Stimulated activated CD8-positive, alpha-beta memory T cell treated with anti-CD3 and anti-CD28 coated beads, Interleukin-4, amount 100 ng/mL, for 24 hours (primary cell): ENCODE results near the gene CTSW.
A peak's percentile ranks its signal among the peaks of the same experiment; 100 is the strongest.
"Not testable (repeated sequence)": the region's sequence is repeated elsewhere in the genome, so short reads cannot be mapped to it uniquely, and the experiment has no call there.

Source experiments
- DNase-seq: peaks from one replicate; pipeline ENCODE4 v3.0.0-alpha.2; 2020; ENCODE audit warnings: low read depth

The CTSW gene

GRCh38 chr11:65879617-65880016 lies at the start of gene CTSW:
CTSW (plus strand) TSS chr11:65879837; CDS start chr11:65879855, 18 bp downstream.
- peak; percentile 45 for DNase-seq

- DNase-seq = not testable (repeated sequence)
These were observed 47.4 kb upstream of the CTSW start for GRCh38 chr11:65832231-65832630.

- peak; percentile 91 for DNase-seq
These were observed 46.2 kb upstream of the CTSW start, which contains the start of gene SNX32 for GRCh38 chr11:65833297-65834030. SNX32 (plus strand) TSS chr11:65833963; CDS start chr11:65834066, 103 bp downstream.

- DNase-seq = no peak
These were observed 45.4 kb upstream of the CTSW start for GRCh38 chr11:65834202-65834601.

GRCh38 chr11:65842144-65842543 lies 37.5 kb upstream of the CTSW start:
- no peak for DNase-seq

GRCh38 chr11:65843811-65844210 lies 35.8 kb upstream of the CTSW start:
- no peak for DNase-seq

GRCh38 chr11:65844231-65844872 lies 35.3 kb upstream of the CTSW start:
- no peak for DNase-seq

GRCh38 chr11:65847746-65848145 lies 31.9 kb upstream of the CTSW start:
- no peak for DNase-seq

GRCh38 chr11:65848693-65849092 lies 30.9 kb upstream of the CTSW start:
- DNase-seq = not testable (repeated sequence)

GRCh38 chr11:65849366-65849765 lies 30.3 kb upstream of the CTSW start:
- DNase-seq = no peak

GRCh38 chr11:65849771-65850216 lies 29.8 kb upstream of the CTSW start:
- DNase-seq = no peak

- DNase-seq = no peak
These were observed 29.2 kb upstream of the CTSW start for GRCh38 chr11:65850217-65851082.

GRCh38 chr11:65851083-65851579 lies 28.5 kb upstream of the CTSW start:
- DNase-seq = no peak

- no peak for DNase-seq
These were observed 27.7 kb upstream of the CTSW start for GRCh38 chr11:65851811-65852507.

- no peak for DNase-seq
These were observed 27.0 kb upstream of the CTSW start for GRCh38 chr11:65852508-65853245.

- no peak for DNase-seq
These were observed 26.2 kb upstream of the CTSW start for GRCh38 chr11:65853246-65853979.

- DNase-seq = no peak
These were observed 25.5 kb upstream of the CTSW start for GRCh38 chr11:65854161-65854592.

GRCh38 chr11:65854852-65855837 lies 24.5 kb upstream of the CTSW start:
- DNase-seq = no peak

- DNase-seq = no peak
These were observed 23.7 kb upstream of the CTSW start for GRCh38 chr11:65855927-65856363.
